SH-SY5Y (cell line): ENCODE measurements around the gene RABGAP1L.

Experiments used
- GATA2 ChIP-seq: IDR thresholded peaks from 2 replicates; pipeline ENCODE4 v1.6.1; 2011; ENCODE audit warnings: mild to moderate bottlenecking, low read depth, low read length
- GATA3 ChIP-seq: IDR thresholded peaks from 2 replicates; pipeline ENCODE4 v1.6.1; 2011; ENCODE audit warnings: low read depth, mild to moderate bottlenecking, low read length, moderate library complexity

RABGAP1L gene

GRCh38 chr1:174740249-174740968, 581.1 kb downstream of the RABGAP1L start:
- TF ChIP-seq GATA3 (no peak), GATA2 (no peak)

- TF ChIP-seq GATA2 (no peak; the same call in 1 of the 2 replicates), GATA3 (peak; percentile 63)
These were observed 583.7 kb downstream of the RABGAP1L start for GRCh38 chr1:174742805-174743653.

GRCh38 chr1:174743654-174744561, 584.6 kb downstream of the RABGAP1L start:
- no peak for TF ChIP-seq GATA3
- TF ChIP-seq GATA2: no peak

GRCh38 chr1:174744886-174745285, 585.6 kb downstream of the RABGAP1L start:
- no peak for TF ChIP-seq GATA3
- TF ChIP-seq GATA2: no peak

GRCh38 chr1:174746024-174746808, 586.9 kb downstream of the RABGAP1L start:
- TF ChIP-seq GATA3 (no peak), GATA2 (no peak; the same call in 1 of the 2 replicates)

GRCh38 chr1:174747613-174748012, 588.3 kb downstream of the RABGAP1L start:
- TF ChIP-seq GATA3 (no peak), GATA2 (no peak)

- TF ChIP-seq GATA2 (no peak), GATA3 (no peak)
These were observed 589.3 kb downstream of the RABGAP1L start for GRCh38 chr1:174748586-174748985.

GRCh38 chr1:174753131-174753530, 593.8 kb downstream of the RABGAP1L start:
- no peak for TF ChIP-seq GATA3
- TF ChIP-seq GATA2: no peak

GRCh38 chr1:174761335-174761734, 602.0 kb downstream of the RABGAP1L start:
- TF ChIP-seq GATA2 (no peak), GATA3 (no peak)

- TF ChIP-seq GATA2 (no peak), GATA3 (no peak)
These were observed 602.7 kb downstream of the RABGAP1L start for GRCh38 chr1:174761901-174762585.

GRCh38 chr1:174764191-174764590, 604.9 kb downstream of the RABGAP1L start:
- TF ChIP-seq GATA3: no peak
- no peak for TF ChIP-seq GATA2

GRCh38 chr1:174766727-174767126, 607.4 kb downstream of the RABGAP1L start:
- no peak for TF ChIP-seq GATA3
- TF ChIP-seq GATA2: no peak
